Rectal smooth muscle tissue (tissue), 1 donor: ENCODE results near the gene IL21.

Experiments
- H3K27ac ChIP-seq: one replicate; pipeline ENCODE4 v1.7.0; 2013; ENCODE audit warnings: low read depth, low read length, inconsistent platforms
- H3K27me3 ChIP-seq: one replicate; pipeline ENCODE4 v1.7.0; 2013; ENCODE audit warnings: low read length; ENCODE audit not compliant: control insufficient read depth, insufficient read depth
- H3K36me3 ChIP-seq: one replicate; pipeline ENCODE4 v1.7.0; 2013; ENCODE audit warnings: low read length; ENCODE audit not compliant: control insufficient read depth, insufficient read depth
- H3K4me1 ChIP-seq: one replicate; pipeline ENCODE4 v1.7.0; 2013; ENCODE audit warnings: low read length; ENCODE audit not compliant: control insufficient read depth, insufficient read depth
- H3K4me3 ChIP-seq: one replicate; pipeline ENCODE4 v1.7.0; 2013; ENCODE audit warnings: low read length
- H3K9ac ChIP-seq: one replicate; pipeline ENCODE4 v1.7.0; 2013; ENCODE audit warnings: low read length

The IL21 gene

GRCh38 chr4:122621016-122621507 lies at the start of gene IL21:
IL21 (minus strand) TSS chr4:122621066; CDS start chr4:122621011, 55 bp downstream.
- Histone ChIP-seq H3K36me3 (no peaks in the 10 kb centered on the region), H3K4me3 (no peak within 1 kb of the TSS), H3K27me3 (no peaks in the 10 kb centered on the region), H3K9ac (no peak within 1 kb of the TSS), H3K27ac (no peak within 1 kb of the TSS), H3K4me1 (no peaks in the 10 kb centered on the region)

- Histone ChIP-seq H3K9ac (no peak overlapping the region), H3K27me3 (no peaks in the 10 kb centered on the region), H3K27ac (no peak overlapping the region), H3K4me3 (no peak overlapping the region), H3K4me1 (peaks cover 12% of the 10 kb centered on the region), H3K36me3 (no peaks in the 10 kb centered on the region)
These were observed 49.3 kb upstream of the IL21 start for GRCh38 chr4:122669911-122670738.

GRCh38 chr4:122668241-122668640 lies 47.4 kb upstream of the IL21 start:
- Histone ChIP-seq H3K9ac (no peak overlapping the region), H3K4me3 (no peak overlapping the region), H3K36me3 (no peaks in the 10 kb centered on the region), H3K27me3 (no peaks in the 10 kb centered on the region), H3K27ac (no peak overlapping the region), H3K4me1 (peaks cover 12% of the 10 kb centered on the region)

- no peak overlapping the region for H3K9ac ChIP-seq
- no peaks in the 10 kb centered on the region for H3K27me3 ChIP-seq
- H3K27ac ChIP-seq = peak overlapping the region; percentile 50
- H3K4me1 ChIP-seq = peaks cover 12% of the 10 kb centered on the region
- H3K36me3 ChIP-seq = no peaks in the 10 kb centered on the region
- H3K4me3 ChIP-seq = no peak overlapping the region
These were observed 45.8 kb upstream of the IL21 start for GRCh38 chr4:122666527-122667245.

- H3K9ac ChIP-seq = no peak overlapping the region
- peak overlapping the region; percentile 50 for H3K27ac ChIP-seq
- H3K36me3 ChIP-seq = no peaks in the 10 kb centered on the region
- peaks cover 12% of the 10 kb centered on the region for H3K4me1 ChIP-seq
- H3K27me3 ChIP-seq = no peaks in the 10 kb centered on the region
- H3K4me3 ChIP-seq = no peak overlapping the region
These were observed 44.5 kb upstream of the IL21 start for GRCh38 chr4:122665161-122665929.

- Histone ChIP-seq H3K4me3 (no peak overlapping the region), H3K36me3 (no peaks in the 10 kb centered on the region), H3K9ac (no peak overlapping the region), H3K4me1 (peaks cover 12% of the 10 kb centered on the region), H3K27me3 (no peaks in the 10 kb centered on the region), H3K27ac (no peak overlapping the region)
These were observed 43.1 kb upstream of the IL21 start for GRCh38 chr4:122663814-122664610.

- Histone ChIP-seq H3K27me3 (no peaks in the 10 kb centered on the region), H3K9ac (no peak overlapping the region), H3K4me3 (no peak overlapping the region), H3K27ac (no peak overlapping the region), H3K36me3 (no peaks in the 10 kb centered on the region), H3K4me1 (peaks cover 12% of the 10 kb centered on the region)
These were observed 42.4 kb upstream of the IL21 start for GRCh38 chr4:122663291-122663690.

- Histone ChIP-seq H3K36me3 (no peaks in the 10 kb centered on the region), H3K4me1 (peaks cover 12% of the 10 kb centered on the region), H3K27me3 (no peaks in the 10 kb centered on the region), H3K27ac (no peak overlapping the region), H3K9ac (no peak overlapping the region), H3K4me3 (no peak overlapping the region)
These were observed 41.8 kb upstream of the IL21 start for GRCh38 chr4:122662701-122663100.

GRCh38 chr4:122661176-122662160 lies 40.6 kb upstream of the IL21 start:
- no peaks in the 10 kb centered on the region for H3K27me3 ChIP-seq
- H3K9ac ChIP-seq = no peak overlapping the region
- no peaks in the 10 kb centered on the region for H3K36me3 ChIP-seq
- peaks cover 10% of the 10 kb centered on the region for H3K4me1 ChIP-seq
- no peak overlapping the region for H3K4me3 ChIP-seq
- no peak overlapping the region for H3K27ac ChIP-seq

- Histone ChIP-seq H3K4me1 (no peaks in the 10 kb centered on the region), H3K9ac (no peak overlapping the region), H3K36me3 (no peaks in the 10 kb centered on the region), H3K27ac (no peak overlapping the region), H3K27me3 (no peaks in the 10 kb centered on the region), H3K4me3 (no peak overlapping the region)
These were observed 38.0 kb upstream of the IL21 start for GRCh38 chr4:122658818-122659295.

GRCh38 chr4:122658377-122658776 lies 37.5 kb upstream of the IL21 start:
- no peak overlapping the region for H3K4me3 ChIP-seq
- no peak overlapping the region for H3K9ac ChIP-seq
- no peaks in the 10 kb centered on the region for H3K27me3 ChIP-seq
- H3K27ac ChIP-seq = no peak overlapping the region
- no peaks in the 10 kb centered on the region for H3K4me1 ChIP-seq
- no peaks in the 10 kb centered on the region for H3K36me3 ChIP-seq
